Limb (tissue), 2 donors: Measurements from ENCODE around the gene ENPP1.

Source experiments
- DNase-seq, 2 donors: peaks; one replicate each; pipeline ENCODE4 v3.0.0-alpha.2; 2016; ENCODE audit errors: extremely low spot score in 2 of 2

Gene ENPP1

DNA sequence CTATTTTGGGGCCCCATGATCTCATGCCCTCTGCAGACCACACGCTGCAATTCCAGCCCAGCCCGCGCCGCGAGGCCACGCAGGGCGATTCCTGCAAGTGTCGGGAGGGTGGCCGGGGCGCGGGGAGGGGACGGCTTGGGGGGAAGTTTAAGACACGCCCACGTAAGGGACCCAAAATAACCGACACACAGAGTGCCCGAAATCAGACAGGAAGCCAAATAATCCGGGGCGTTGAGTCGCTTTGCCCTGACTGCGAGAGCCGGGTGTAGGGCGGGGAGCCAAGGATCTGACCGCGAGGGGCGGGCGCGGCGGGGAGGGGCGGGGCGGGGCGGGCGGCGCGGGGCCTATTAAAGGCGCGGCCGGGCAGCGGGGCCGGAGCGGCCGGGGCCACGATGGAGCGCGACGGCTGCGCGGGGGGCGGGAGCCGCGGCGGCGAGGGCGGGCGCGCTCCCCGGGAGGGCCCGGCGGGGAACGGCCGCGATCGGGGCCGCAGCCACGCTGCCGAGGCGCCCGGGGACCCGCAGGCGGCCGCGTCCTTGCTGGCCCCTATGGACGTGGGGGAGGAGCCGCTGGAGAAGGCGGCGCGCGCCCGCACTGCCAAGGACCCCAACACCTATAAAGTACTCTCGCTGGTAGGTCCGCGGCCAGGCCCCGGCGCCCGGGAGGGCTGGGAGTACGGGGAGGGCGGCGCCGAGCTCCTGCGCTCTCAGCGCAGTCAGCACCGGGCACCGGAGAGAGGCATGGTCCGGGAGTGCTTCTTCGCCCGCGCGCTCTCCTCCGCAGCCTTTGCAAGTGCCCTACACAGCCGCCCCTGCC is at the start of gene ENPP1:
Gene ENPP1 (plus strand): TSS at position 377 of the 816 bp plus-strand sequence. CDS start 16 bp downstream, at position 393.
- DNase-seq, result peak; percentile 76 to 84

DNA sequence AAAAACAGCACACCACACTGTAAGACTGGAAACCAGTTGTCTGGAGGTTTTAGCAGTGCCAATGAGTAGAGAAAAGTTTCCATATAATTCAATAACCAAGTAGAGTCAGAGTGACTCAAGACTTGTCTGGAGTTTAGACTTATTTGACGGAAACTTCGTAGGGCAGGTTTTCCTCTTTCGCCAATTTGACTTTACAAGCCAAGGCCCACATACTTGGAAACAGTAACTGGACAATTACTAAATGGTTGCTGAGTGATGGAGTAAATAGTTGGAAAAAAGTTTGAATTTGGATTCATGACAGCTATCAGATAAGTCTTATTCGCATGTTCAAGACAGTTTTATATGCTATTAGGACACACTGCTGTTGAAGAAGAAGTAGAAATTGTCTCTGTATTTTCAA is 48.9 kb upstream of the ENPP1 start:
- peak in 1 of 2 donors; percentile 36 for DNase-seq

DNA sequence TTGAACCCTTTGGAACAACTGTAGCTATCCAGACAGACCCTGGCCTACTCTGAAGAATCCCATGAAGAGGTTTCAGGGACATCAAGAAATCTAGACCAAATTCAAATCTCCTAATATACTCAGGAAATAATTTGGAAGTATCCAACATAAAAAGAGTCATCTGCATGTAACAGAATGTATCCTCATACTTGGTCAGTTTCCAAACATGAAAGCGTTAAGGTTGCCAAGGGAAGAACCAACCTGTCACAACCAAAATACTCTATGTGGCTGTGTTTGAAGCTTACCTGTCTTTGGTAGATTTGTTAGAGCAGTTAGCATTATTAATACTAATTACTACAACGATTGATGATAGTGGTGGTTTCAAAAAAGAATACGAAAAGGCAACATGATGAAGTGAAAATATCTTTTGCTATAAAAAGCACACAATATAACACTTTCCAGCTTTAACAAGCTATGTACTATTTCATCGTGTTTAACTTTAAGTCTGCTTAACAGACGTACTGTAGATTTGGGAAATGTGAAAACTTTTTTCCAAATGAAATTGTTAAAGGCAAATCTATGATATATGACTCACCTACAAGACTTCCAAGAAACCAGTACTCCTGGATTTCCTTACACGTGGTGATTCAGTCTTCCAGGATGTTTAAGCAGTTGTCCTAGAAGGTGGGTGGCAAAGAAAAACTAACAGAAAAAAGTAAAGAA is 46.6 kb upstream of the ENPP1 start:
- DNase-seq, result no peak

DNA sequence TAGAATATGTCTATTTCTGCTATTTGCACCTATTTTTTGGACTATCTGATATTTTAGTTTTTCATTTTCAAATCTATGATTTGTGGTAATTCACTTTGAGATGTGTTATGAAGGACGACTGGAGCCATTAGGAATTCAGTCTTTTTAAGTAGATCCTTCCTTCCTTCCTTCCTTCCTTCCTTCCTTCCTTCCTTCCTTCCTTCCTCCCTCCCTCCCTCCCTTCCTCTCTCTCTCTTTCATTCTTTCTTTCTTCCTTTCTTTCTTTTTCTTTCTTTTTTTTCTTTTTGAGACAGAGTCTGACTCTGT is 46.1 kb upstream of the ENPP1 start:
- no peak for DNase-seq

DNA sequence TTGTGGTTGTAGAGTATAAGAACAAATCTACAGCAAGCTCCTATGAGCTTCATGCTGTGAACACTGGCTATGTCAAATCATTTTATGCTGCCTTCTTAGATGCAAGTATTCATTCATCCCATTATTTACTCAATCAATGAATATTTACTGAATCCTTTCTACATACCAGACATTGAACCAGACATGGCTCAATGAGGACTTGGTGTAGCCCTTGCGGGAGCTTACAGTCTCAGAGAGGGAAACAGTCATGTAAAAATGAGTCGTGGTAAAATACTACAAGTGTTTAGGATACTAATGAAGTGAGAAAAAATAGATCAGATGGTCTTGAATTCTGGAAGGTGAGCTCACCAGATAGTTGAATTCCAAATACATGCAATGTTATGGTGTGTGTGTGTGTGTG is 44.8 kb upstream of the ENPP1 start:
- DNase-seq, result no peak

DNA sequence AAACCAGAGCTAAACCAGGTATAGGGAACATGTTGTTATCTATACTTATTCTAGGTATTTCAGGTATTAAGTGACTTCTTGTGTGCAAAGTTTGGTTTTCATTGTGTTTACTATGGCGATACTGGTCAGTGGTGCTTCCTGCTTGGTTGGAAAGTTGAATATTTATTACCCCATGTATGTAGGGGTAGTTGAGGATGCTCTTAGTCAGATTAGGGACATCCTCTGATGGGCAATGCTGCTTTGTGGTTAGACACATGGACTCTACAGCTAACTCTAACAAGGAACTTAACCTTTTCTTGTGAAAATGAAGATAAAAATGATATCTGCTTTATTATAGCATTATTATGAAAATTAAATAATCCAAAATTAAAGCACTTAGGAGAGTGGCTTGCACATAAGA is 44.1 kb upstream of the ENPP1 start:
- no peak for DNase-seq

DNA sequence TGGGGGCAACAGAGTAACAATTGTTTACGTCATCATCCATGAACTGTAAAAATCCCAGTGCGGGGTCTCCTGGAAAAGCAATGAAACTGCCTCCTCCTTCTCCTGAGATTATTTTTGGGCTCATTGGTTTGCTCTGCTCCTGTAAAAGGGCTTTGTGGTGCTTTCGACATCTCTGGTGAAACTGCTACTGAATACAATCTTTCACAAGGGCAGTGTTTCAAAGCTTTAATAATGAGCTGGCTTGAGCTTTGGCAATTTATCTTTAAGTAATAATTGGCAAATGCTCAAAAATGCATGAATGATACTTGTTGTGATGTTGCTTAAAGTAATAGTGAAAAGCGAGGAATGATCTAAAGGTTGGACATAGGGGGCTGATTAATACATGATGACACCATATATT is 43.5 kb upstream of the ENPP1 start:
- no peak for DNase-seq

DNA sequence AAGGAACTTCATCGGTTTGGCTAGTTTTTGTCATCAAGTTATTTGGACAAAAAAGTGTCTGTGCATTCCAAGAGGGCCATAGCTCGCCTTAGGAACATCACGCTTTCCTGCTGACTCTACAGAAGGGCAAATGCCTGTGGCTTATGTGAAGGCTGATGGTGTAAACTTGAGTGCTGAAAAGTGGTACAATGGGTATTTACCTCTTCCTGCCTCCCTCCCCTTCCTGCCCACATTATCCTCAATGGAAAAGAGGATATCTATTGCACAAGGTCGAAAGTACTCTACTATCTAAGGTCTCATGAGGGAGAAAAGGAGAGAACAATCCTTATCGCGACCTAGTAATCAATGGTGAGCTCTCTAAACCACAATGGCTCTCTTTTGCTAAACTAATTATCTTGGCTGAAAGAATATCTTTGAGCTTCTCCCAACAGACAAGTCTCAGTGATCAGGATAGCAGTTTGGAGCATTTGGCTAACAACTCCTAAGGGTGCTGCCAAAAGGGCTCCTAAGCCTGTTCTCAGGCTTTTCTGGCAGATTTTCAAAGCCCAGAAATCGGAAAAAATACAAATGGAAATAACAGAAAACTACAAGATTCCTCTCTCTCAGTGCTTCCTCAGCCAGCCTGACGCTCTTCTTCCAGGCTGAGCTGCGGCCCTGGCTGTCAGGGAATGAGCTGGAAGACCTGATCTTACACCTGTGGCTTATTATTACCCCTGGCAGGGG is 42.6 kb upstream of the ENPP1 start:
- DNase-seq, result no peak

DNA sequence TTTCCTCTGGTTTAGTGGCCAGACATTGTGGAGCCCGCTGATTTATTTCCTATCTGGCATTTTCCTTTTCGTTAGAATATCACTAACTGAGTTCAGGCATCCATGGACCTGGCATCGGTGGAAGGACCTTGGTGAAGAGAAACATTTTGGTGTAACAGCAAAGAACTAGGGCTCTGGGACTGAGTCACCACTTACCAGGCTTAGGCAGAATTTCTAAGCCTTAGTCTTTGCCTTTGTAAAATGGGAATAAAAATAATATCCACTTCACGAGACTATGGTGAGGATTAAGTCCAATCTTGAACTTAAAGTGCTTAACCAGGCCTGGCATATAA is 42.0 kb upstream of the ENPP1 start:
- no peak for DNase-seq

DNA sequence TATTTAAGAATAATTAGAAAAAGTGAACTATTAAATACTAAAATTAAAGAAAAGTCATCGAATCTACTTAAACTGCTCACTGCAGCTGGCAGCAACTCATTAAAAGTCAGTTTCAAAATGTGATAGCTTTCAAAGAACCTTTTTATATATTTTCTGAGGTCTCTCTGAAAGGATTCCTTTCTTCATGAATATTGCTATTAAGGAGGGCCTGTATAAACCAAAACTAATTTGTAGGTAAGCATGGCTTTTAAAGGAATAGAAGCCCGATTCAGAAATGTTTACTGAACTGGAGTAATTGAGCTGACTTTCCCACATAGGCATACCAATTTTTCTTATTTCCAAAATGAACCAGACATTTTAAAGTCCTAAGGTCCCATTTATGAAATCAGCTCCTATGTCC is 41.2 kb upstream of the ENPP1 start:
- DNase-seq, result no peak

DNA sequence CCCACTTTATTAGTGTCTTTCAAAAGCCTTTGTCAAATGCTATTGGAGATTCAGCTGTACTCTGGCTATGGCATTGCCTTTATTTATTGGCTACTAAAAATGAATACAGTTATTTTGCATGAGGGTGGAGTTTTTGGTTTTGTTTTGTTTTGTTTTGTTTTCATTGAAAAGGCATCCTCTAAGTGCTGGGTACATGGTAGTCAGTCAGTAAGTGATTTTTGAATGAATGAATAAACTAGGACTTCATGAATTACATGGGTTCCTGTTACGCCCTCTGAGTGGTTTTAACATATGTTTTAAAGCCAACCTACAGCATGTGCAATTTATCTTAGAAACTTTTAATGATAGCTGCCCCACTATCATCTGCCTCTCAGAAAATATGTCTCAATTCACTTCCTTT is 38.9 kb upstream of the ENPP1 start:
- DNase-seq, result no peak

DNA sequence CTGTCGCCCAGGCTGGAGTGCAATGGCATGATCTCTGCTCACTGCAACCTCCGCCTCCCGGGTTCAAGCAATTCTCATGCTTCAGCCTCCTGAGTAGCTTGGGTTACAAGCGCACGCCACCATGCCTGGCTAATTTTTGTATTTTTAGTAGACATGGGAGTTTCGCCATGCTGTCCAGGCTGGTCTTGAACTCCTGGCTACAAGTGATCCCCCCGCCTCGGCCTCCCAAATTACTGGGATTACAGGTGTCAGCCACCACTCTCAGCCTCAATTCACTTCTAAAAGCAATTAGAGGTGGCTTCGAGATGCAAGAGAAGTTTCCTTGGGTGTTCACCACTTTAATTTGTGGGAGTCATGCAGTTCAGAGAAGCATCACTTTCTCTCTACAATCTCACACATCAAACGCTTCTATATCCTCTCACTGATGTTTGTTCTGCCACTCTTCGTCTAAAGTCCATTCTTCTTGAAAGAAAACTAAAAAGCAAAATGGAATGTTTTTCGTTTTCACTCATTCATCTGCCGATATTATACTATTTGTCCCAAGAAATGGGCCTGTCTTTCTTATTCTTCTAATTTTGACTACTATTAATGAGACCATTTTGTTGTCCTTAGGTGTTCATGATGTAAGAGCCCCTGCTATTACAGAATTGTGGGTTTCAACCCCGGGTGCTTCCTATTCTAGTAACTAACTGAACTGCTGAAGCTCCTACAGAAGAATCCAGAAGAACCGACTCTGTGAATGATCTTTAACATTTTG is 38.3 kb upstream of the ENPP1 start:
- no peak for DNase-seq

DNA sequence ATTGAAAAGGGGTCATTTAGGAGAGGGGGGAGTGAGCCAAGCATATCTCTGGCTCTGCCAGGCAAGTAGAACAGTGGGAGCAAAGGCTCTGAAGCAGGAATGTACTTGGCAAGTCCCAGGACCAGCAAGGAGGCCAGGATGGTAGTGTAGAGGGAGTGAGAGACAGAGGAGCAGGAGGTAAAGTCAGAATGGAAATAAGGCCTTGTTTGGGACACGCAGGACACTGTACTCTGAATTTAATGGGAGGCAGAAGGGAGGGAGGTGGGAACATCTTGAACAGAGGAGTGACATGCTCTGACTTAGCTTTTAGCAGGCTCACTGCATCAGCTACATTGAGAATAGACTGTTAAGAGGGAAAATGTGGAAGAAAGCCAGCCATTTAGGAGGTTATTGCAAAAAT is 37.0 kb upstream of the ENPP1 start:
- DNase-seq, result no peak

DNA sequence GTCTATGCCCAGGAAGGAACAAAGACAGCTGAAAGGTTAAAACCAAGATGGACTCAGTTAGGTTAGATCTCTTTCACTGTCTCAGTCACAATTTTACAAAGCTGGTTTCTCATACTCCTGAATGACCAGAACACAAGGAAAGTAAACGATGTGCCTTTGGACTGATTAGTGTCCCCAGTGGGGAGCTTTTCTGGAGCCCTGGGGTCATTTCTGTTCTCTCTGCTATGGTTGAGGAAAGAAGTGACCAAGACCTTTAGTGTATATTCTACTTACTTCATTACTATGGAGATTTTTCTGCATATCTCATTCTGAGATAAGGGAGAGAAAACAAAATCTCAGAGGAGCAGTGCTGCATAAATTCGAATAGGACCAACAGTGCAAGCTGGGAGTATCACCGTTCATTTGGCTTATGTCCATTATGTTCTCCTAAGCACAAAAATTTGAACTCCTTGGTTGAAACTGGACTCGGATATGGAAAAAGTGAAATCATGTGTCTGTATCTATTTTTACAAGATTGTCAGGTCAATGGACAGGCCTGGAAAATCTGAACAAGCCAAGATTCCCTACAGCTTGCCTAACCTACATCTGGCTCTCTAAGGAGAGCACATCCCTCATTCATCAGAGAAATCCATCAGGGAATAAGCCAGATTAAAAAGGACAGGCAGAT is 34.4 kb upstream of the ENPP1 start:
- no peak for DNase-seq

DNA sequence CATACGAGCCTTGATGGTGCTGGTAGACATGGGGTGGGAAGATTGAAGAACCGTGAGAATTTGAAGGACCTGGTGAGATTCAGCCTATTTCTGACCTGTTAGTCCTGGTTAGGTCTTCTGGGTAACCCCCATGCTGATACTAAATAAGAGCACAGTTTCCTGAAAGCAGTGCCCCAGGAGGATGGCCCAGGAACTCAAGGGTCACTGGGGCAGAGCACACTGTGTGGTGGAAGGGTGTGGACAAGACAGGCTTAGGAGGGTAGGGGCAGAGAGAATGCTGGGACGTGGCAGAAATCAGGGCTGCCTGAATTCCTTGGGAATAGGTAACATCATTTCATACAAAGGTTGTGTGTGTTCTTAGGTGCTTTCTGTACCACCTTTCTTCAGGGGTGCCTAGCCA is 31.9 kb upstream of the ENPP1 start:
- no peak for DNase-seq

DNA sequence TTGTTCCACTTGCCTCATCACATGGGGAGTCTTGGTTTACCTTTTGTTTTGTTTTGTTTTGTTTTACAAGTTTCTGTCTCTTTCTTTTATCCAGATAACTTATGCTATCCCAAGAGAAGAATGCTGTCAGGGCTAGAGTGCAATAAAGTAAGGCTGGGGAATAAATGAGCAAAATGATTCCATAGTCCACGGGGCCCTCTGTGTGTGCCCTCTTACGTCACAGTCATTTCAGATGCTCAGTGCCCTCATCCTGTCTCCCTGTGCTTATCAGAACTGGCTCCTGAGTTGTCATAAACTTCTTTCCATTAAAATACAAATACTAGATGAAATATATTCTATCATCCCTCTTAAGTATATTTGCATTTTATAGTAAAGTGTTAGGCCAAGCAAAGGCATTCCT is 30.8 kb upstream of the ENPP1 start:
- DNase-seq, result no peak

DNA sequence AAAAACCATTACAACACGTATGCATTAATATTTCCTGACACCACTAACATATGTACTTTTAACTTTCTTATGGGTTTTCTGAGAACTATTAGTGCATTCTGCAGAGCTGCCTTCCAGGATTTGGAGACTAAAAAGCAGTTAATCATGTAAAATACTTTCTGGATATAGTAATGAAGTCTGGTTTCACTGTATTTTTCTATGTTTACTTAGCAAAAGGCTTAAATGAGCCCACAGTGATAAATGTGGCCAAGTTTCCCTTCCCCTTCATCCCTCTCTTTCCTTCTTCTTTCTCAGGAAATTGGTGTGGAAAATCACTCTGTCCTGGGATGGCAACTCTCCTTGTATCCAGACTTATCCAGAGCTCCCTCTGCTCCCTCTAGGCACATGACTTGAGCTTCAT is 29.7 kb upstream of the ENPP1 start:
- peak in 1 of 2 donors; percentile 49 for DNase-seq

DNA sequence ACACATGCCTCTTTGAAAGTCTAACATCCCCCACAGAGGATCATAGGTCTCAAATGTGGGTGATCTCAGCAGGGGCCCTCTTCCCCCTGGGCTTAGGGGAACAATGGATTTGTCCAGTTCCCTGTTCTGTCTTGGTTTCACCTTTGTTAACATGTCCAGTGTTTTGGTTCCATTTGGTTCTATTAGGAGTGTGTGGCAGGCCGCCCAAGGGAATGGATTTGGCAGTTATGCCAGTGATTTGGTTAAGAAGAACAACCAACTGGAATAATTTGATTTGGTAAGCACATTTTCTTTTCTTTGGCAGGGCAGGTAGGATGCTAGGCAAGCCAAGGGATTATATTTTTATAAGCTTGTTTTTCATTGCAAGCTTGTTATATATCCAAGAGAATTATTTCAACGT is 28.5 kb upstream of the ENPP1 start:
- no peak for DNase-seq

DNA sequence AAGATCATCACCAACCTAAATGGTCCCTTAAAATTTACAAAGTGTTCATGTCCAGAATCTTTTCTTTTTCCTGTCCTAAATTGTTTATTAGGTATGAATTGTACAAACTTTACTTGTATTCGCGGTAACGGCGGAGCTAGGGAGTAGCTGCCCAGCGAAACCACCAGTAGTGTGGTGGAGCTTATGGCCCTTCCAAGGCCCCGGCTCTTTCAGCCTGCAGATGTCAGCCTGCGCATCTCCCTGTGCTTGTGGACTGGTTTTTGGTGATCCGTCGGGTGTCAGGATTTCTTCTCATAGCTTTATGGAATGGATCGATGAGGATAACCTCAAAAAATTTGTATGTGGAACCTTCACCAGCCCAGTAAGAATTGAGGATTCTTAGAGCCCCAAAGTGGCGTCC is 27.2 kb upstream of the ENPP1 start:
- no peak for DNase-seq

DNA sequence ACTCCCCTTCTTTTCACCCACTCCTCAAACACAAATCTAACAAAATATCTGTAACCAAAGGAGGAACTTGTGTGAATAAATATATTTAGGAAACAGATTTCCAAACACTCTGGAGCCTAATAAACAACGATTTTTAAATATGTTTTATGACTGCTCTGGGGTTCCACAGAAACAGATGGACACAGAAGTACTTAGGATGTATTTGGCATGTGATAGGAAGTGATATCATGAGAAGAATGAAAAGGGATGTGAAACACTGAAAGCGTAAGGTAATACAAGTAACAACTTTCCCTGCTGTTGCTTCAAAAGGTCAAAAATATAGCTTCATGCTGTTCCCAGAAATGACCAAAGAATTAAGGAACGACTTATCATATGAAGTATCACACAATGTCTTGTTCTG is 26.1 kb upstream of the ENPP1 start:
- DNase-seq, result no peak

DNA sequence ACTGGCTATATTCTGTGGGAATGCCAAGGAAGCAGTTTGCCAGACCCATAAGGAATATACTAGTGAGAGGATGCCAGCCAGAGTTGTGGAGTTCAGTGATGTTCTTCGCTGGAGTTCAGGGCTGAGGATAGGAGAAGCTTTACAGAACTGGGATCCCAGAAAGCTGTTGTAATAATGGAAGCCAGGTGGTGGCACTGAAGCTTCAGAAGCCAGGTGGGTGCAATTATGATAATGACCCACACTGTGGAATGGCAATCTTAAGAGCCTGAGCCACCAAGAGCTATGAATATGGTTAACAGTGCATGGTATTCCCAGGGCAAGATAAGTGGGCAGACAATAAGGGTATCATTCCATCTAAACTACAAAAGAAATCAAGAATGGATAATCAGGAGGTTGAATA is 25.1 kb upstream of the ENPP1 start:
- no peak for DNase-seq

DNA sequence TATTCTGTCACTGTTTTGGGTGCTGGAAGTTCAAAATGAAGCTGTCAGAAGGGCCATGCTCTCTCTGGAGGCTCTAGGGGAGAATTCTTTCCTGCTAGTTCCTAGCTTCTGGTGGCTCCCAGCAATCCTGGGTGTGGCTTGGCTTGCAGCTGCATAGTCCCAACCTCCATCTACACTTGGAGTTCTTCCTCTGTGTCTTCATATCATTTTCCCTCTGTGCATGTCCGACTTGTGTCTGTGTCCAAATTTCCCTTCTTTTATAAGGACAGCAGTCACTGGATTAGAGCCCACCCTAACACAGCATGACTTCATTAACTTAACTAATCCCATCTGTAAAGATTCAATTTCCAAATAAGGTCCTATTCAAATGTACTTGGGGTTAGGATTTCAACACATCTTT is 23.3 kb upstream of the ENPP1 start:
- no peak for DNase-seq
